ENCODE results near the gene SLC9A3.
A peak's percentile ranks its signal among the peaks of the same experiment; 100 is the strongest.

DNA sequence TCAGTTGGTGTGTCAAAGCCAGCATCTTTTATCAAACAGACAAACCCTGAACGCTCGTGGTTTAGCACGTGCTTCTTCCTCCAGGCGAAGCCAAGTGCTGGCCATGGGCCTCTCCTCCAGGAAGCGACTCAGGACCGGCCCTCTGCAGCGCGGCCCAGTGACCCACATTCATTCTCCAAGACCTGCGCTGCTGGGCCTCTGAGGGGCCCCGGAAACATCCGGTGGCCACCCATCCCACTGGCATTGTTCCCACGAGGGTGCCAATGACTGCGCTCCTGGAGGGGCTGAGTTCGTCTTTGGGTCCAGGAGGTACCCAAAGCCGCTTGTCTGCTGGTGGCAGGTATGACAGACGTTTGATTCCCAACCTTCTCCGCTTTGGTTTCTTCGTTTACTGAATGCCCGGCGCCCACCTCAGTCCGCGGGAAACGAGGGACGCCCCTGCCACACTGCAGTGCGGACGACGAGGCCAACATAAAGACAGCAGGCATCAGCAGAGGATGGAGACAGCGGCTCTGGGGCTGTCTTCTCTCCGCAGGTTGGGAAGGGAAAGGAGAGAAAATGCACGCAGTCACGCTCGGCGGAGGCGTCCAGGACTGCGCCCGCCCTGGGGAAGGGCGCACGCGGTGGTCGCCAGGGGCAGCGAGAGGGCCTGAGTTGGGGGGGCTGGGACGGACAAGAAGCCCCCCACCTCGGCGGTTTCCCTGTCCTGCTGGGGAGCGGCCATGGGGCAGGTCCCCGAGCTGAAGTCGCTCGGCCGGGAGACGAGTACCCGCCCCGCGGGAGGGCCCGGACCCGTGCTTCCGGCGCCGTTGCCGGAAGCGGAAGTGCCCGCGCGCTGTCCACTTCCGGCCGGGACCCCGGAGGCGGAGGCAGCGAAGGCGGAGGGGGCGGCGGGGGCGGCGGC lies 81.7 kb downstream of the SLC9A3 start, which contains the start of gene EXOC3:
- TF ChIP-seq RFX5 (IDR thresholded peaks at IDR 0.05; ENCODE audit: low read length): no peak
- TF ChIP-seq POLR2AphosphoS5 (IDR thresholded peaks at IDR 0.05; ENCODE audit: low read depth, low read length): peak; percentile 86
- no peak for TF ChIP-seq TCF12 (IDR thresholded peaks at IDR 0.05)
- no peak; a peak in 1 of 4 replicates for TF ChIP-seq EP300 (IDR thresholded peaks at IDR 0.05; ENCODE audit: borderline replicate concordance in 1 of 2, low read depth in 1 of 2, low read length in 1 of 2)
- no peak for TF ChIP-seq FOXM1 (IDR thresholded peaks at IDR 0.05; ENCODE audit: low read depth)
- peak; percentile 72; the same call in 1 of the 2 replicates for TF ChIP-seq TAF1 (IDR thresholded peaks at IDR 0.05; ENCODE audit: borderline replicate concordance, low read depth, low read length)
- TF ChIP-seq MXI1 (IDR thresholded peaks at IDR 0.05; ENCODE audit: low read depth, low read length): peak; percentile 75
- TF ChIP-seq SIN3A (IDR thresholded peaks at IDR 0.05; ENCODE audit: borderline replicate concordance, low read depth, low read length): 0 out of 2 replicates have a peak, but pooled peaks have one; percentile 27
- TF ChIP-seq, protein P1, sequence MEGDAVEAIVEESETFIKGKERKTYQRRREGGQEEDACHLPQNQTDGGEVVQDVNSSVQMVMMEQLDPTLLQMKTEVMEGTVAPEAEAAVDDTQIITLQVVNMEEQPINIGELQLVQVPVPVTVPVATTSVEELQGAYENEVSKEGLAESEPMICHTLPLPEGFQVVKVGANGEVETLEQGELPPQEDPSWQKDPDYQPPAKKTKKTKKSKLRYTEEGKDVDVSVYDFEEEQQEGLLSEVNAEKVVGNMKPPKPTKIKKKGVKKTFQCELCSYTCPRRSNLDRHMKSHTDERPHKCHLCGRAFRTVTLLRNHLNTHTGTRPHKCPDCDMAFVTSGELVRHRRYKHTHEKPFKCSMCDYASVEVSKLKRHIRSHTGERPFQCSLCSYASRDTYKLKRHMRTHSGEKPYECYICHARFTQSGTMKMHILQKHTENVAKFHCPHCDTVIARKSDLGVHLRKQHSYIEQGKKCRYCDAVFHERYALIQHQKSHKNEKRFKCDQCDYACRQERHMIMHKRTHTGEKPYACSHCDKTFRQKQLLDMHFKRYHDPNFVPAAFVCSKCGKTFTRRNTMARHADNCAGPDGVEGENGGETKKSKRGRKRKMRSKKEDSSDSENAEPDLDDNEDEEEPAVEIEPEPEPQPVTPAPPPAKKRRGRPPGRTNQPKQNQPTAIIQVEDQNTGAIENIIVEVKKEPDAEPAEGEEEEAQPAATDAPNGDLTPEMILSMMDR (IDR thresholded peaks at IDR 0.05): no peak
- TF ChIP-seq FOSL2 (IDR thresholded peaks at IDR 0.05; ENCODE audit: borderline replicate concordance, low read depth): no peak
- no peak for TF ChIP-seq SMC3 (IDR thresholded peaks at IDR 0.05; ENCODE audit: low read depth, low read length)
- no peak for TF ChIP-seq GATA2 (CRISPR knock-in tag; IDR thresholded peaks at IDR 0.05)
